SK-N-SH (cell line): ENCODE results near the gene RFX2. TPM values are rescaled to one million over a fixed set of nuclear protein-coding genes. Genes with fewer than 3 reads are reported as not detected.
"Not testable (repeated sequence)": the region's sequence is repeated elsewhere in the genome, so short reads cannot be mapped to it uniquely, and the experiment has no call there.

Experiments used
- CTCF ChIA-PET: fragments of 300-600, 350-600 bp; formaldehyde crosslinking; extraction: SDS; loops from one replicate; lab custom pipeline; 2021; lab: Yijun Ruan, JAX
- POLR2A ChIA-PET: fragments of 350-600 bp; sonication (Branson Sonifier 250); formaldehyde crosslinking; extraction: SDS; loops from one replicate; lab custom pipeline; 2020; ENCODE audit warnings: antibody characterized with exemption, inconsistent platforms; lab: Yijun Ruan, JAX
- DNase-seq: peaks from one replicate; pipeline ENCODE4 v3.0.0; 2012
- H2AFZ ChIP-seq: fragments of 200-600 bp; sonication (generic); 2 replicates; pipeline ENCODE4 v1.8.1; 2016; ENCODE audit warnings: antibody characterized with exemption, mild to moderate bottlenecking, low read depth
- H3F3A ChIP-seq: fragments of 200-600 bp; sonication (generic); replicated peaks from 2 replicates; pipeline ENCODE3; 2016; ENCODE audit warnings: antibody characterized with exemption, mild to moderate bottlenecking; ENCODE audit not compliant: insufficient read depth
- H3K27ac ChIP-seq, 2 experiments: fragments of 200-500 bp in 1 of 2; fragments of 200-600 bp in 1 of 2; sonication (Bioruptor generic) in 1 of 2; sonication (generic), shearing (Covaris generic) in 1 of 2; 2 replicates each; pipeline versions ENCODE4 v1.5.1 to v1.6.1; 2014 to 2016; ENCODE audit warnings: low read depth in 2 of 2, inconsistent platforms in 1 of 2, low read length in 1 of 2, mild to moderate bottlenecking in 1 of 2, mixed read lengths in 1 of 2
- H3K27me3 ChIP-seq: fragments of 200-600 bp; sonication (generic), shearing (Covaris generic); 2 replicates; pipeline ENCODE4 v1.6.1; 2016; ENCODE audit warnings: mixed run types; ENCODE audit not compliant: insufficient read depth
- H3K36me3 ChIP-seq, 2 experiments: fragments of 200-500 bp in 1 of 2; fragments of 200-600 bp in 1 of 2; sonication (Bioruptor generic) in 1 of 2; sonication (generic) in 1 of 2; replicated peaks in 1 of 2; 2 replicates each; pipeline versions ENCODE3 to v1.5.1; 2014 to 2016; ENCODE audit warnings: low read length in 1 of 2, mild to moderate bottlenecking in 1 of 2; ENCODE audit not compliant: insufficient read depth in 2 of 2, control insufficient read depth in 1 of 2
- H3K4me1 ChIP-seq, 2 experiments: fragments of 200-500 bp in 1 of 2; fragments of 200-600 bp in 1 of 2; sonication (Bioruptor generic) in 1 of 2; sonication (generic), shearing (Covaris generic) in 1 of 2; 2 replicates each; pipeline versions ENCODE4 v1.5.1 to v1.6.1; 2014 to 2016; ENCODE audit warnings: low read depth in 1 of 2, low read length in 1 of 2, mixed run types in 1 of 2; ENCODE audit not compliant: insufficient read depth in 2 of 2, control insufficient read depth in 1 of 2
- H3K4me2 ChIP-seq: fragments of 200-600 bp; sonication (generic), shearing (Covaris generic); 2 replicates; pipeline ENCODE4 v1.6.1; 2017; ENCODE audit warnings: mixed run types
- H3K4me3 ChIP-seq, 2 experiments: fragments of 200-500 bp in 1 of 2; fragments of 200-600 bp in 1 of 2; sonication (Bioruptor generic) in 1 of 2; sonication (generic), shearing (Covaris generic) in 1 of 2; 2 replicates each; pipeline versions ENCODE4 v1.5.1 to v1.8.1; 2014 to 2016; ENCODE audit warnings: low read depth in 2 of 2, inconsistent platforms in 1 of 2, low read length in 1 of 2, mild to moderate bottlenecking in 1 of 2, mixed read lengths in 1 of 2, moderate library complexity in 1 of 2
- H3K79me2 ChIP-seq: fragments of 200-600 bp; sonication (generic); 2 replicates; pipeline ENCODE4 v1.8.1; 2017; ENCODE audit warnings: mild to moderate bottlenecking; ENCODE audit not compliant: insufficient read depth
- H3K9ac ChIP-seq: fragments of 200-600 bp; sonication (generic); 2 replicates; pipeline ENCODE4 v1.6.1; 2017; ENCODE audit warnings: mixed run types
- H3K9me2 ChIP-seq: fragments of 200-600 bp; sonication (generic); 2 replicates; pipeline ENCODE4 v1.6.1; 2017; ENCODE audit warnings: mixed run types
- H3K9me3 ChIP-seq: fragments of 200-600 bp; sonication (generic); 2 replicates; pipeline ENCODE4 v1.6.1; 2017; ENCODE audit warnings: mixed run types, mild to moderate bottlenecking, moderate library complexity
- H4K20me1 ChIP-seq: fragments of 200-600 bp; sonication (generic); 2 replicates; pipeline ENCODE4 v1.6.1; 2017; ENCODE audit warnings: mild to moderate bottlenecking, mixed run types; ENCODE audit not compliant: insufficient read depth
- CHD2 ChIP-seq: fragments of 150-350 bp; IDR thresholded peaks from 2 replicates; pipeline ENCODE4 v1.6.1; 2018; ENCODE audit warnings: low read length; ENCODE audit not compliant: partially characterized antibody
- ELF1 ChIP-seq: IDR thresholded peaks from 2 replicates; pipeline ENCODE4 v1.4.0; 2012
- EP300 ChIP-seq, 2 experiments: IDR thresholded peaks; 2 replicates each; pipeline versions ENCODE4 v1.4.0 to v1.6.1; 2012; ENCODE audit warnings: borderline replicate concordance in 1 of 2, low read depth in 1 of 2, low read length in 1 of 2
- EZH2phosphoT487 ChIP-seq: fragments of 200-600 bp; sonication (generic); IDR thresholded peaks from 2 replicates; pipeline ENCODE4 v1.6.1; 2017; ENCODE audit warnings: low read depth, mixed run types, mild to moderate bottlenecking, antibody characterized with exemption, moderate library complexity, borderline replicate concordance
- JUND ChIP-seq: IDR thresholded peaks from 2 replicates; pipeline ENCODE4 v1.4.0; 2012
- MXI1 ChIP-seq: IDR thresholded peaks from 2 replicates; pipeline ENCODE4 v1.6.1; 2012; ENCODE audit warnings: mild to moderate bottlenecking, low read depth, low read length, improper control_type of control experiment
- PBX3 ChIP-seq: IDR thresholded peaks from 2 replicates; pipeline ENCODE4; 2012
- RAD21 ChIP-seq: IDR thresholded peaks from 2 replicates; pipeline ENCODE4 v1.6.1; 2012; ENCODE audit warnings: mild to moderate bottlenecking, low read length
- RCOR1 ChIP-seq: fragments of 150-350 bp; IDR thresholded peaks from 2 replicates; pipeline ENCODE4 v1.6.1; 2017; ENCODE audit warnings: antibody characterized with exemption, low read length
- TEAD4 ChIP-seq: IDR thresholded peaks from 2 replicates; pipeline ENCODE4 v1.4.0; 2012; ENCODE audit warnings: mild to moderate bottlenecking, borderline replicate concordance; ENCODE audit not compliant: insufficient read depth
- YY1 ChIP-seq: IDR thresholded peaks from 2 replicates; pipeline ENCODE4 v1.4.0; 2012; ENCODE audit warnings: low read depth, mild to moderate bottlenecking
- WGBS: methylation state at CpG from one replicate; pipeline ENCODE4 v1.1.6; 2017; ENCODE audit warnings: low lambda C conversion rate; 5-methylcytosine and 5-hydroxymethylcytosine counted together
- polyA plus RNA-seq, 3 experiments: library from polyadenylated mRNA; depleted of rRNA; stranded (reverse); fragments of >200 nt; gene quantifications; 2 replicates each; pipeline ENCODE4 v1.2.3, GENCODE V29; 2012
- TF ChIP-seq, protein P1 (sequence below): IDR thresholded peaks from 2 replicates; pipeline ENCODE4 v1.4.0; 2012; ENCODE audit warnings: low read depth, borderline replicate concordance
- TF ChIP-seq, protein P2 (sequence below): IDR thresholded peaks from 2 replicates; pipeline ENCODE4 v1.4.0; 2012; ENCODE audit warnings: low read depth

Gene RFX2
- polyA plus RNA-seq, 1 of the 3 experiments (the other 2 are of a cell fraction): 12.6 TPM

GRCh38 chr19:6007866-6008265 is 102.4 kb downstream of the RFX2 start:
- no peaks in the 10 kb centered on the region for H4K20me1 ChIP-seq
- no peak overlapping the region for H2AFZ ChIP-seq
- no peak overlapping the region for H3K4me3 ChIP-seq
- H3K79me2 ChIP-seq: no peaks in the 10 kb centered on the region
- H3K27me3 ChIP-seq: no peaks in the 10 kb centered on the region
- peaks cover 0 to 8% of the 10 kb centered on the region in 2 experiments; a peak in 1 of 4 replicates for H3K4me1 ChIP-seq
- no peaks in the 10 kb centered on the region for H3K36me3 ChIP-seq
- POLR2A ChIA-PET: interaction anchor here (0.6 kb wide), 1 partner anchor 345 kb away, joined by 5 read pairs; no protein-coding TSS in a partner anchor
- TF ChIP-seq TEAD4 (no peak), PBX3 (no peak), JUND (no peak), EZH2phosphoT487 (no peak)
- no peak overlapping the region for H3K9ac ChIP-seq
- WGBS: 87% methylated on average over 8 of the region's 26 CpGs
- no peaks in the 10 kb centered on the region for H3K9me2 ChIP-seq
- H3F3A ChIP-seq: no peaks in the 10 kb centered on the region
- DNase-seq: no peak
- no peaks in the 10 kb centered on the region for H3K9me3 ChIP-seq
- H3K27ac ChIP-seq: no peak overlapping the region
- H3K4me2 ChIP-seq: no peak overlapping the region
- CTCF ChIA-PET: interaction anchor here (1.0 to 10.9 kb wide), 4 partner anchors 14 to 41 kb away, joined by 4 to 102 read pairs (median 10); no protein-coding TSS in a partner anchor

DNA sequence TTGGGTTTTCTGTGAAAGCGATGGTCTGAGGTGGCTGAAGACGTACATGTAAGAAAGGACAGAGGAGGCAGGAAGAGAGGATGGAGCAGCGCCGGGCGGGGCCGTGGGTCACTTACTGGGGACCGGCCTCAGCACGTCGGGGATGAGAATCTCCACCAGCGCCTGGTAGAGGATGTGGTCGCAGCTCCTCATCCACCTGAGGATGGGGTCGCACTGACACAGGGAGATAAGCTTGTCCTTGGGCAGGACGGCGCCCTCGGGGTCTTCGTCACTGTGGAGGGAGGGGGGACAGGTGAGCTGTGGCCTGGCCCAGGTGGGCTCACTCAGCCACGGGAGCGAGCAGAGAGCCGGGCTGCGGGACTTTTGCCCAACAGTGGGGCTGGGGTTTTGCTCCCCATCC is 103.4 kb downstream of the RFX2 start:
- WGBS: 100% methylated on average over 9 of the region's 20 CpGs
- H3K9me3 ChIP-seq: no peaks in the 10 kb centered on the region
- no peaks in the 10 kb centered on the region for H3F3A ChIP-seq
- H4K20me1 ChIP-seq: no peaks in the 10 kb centered on the region
- H3K4me2 ChIP-seq: no peak overlapping the region
- peaks cover 0 to 2% of the 10 kb centered on the region in 2 experiments for H3K36me3 ChIP-seq
- H3K79me2 ChIP-seq: no peaks in the 10 kb centered on the region
- H3K27ac ChIP-seq: no peak overlapping the region
- no peaks in the 10 kb centered on the region for H3K9me2 ChIP-seq
- no peak overlapping the region for H2AFZ ChIP-seq
- no peak overlapping the region for H3K4me3 ChIP-seq
- no peak for TF ChIP-seq RAD21
- no peak for TF ChIP-seq MXI1
- TF ChIP-seq EP300 (IDR thresholded peaks at IDR 0.05; ENCODE audit: borderline replicate concordance in 1 of 2, low read depth in 1 of 2, low read length in 1 of 2): no peak
- TF ChIP-seq, protein P1, sequence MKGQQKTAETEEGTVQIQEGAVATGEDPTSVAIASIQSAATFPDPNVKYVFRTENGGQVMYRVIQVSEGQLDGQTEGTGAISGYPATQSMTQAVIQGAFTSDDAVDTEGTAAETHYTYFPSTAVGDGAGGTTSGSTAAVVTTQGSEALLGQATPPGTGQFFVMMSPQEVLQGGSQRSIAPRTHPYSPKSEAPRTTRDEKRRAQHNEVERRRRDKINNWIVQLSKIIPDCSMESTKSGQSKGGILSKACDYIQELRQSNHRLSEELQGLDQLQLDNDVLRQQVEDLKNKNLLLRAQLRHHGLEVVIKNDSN: no peak
- no peak for TF ChIP-seq CHD2
- no peak for TF ChIP-seq RCOR1
- no peak for TF ChIP-seq YY1
- TF ChIP-seq, protein P2, sequence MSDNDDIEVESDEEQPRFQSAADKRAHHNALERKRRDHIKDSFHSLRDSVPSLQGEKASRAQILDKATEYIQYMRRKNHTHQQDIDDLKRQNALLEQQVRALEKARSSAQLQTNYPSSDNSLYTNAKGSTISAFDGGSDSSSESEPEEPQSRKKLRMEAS: no peak
- no peak for TF ChIP-seq ELF1
- TF ChIP-seq, all 33 proteins: peak for 0
- CTCF ChIA-PET: interaction anchor here (0.6 to 10.9 kb wide), 4 partner anchors 13 to 41 kb away, joined by 3 to 102 read pairs (median 9); no protein-coding TSS in a partner anchor
- no peak overlapping the region for H3K9ac ChIP-seq
- peak; percentile 15 for DNase-seq
- H3K27me3 ChIP-seq: no peaks in the 10 kb centered on the region
- H3K4me1 ChIP-seq: peaks cover 0 to 8% of the 10 kb centered on the region in 2 experiments; a peak in 1 of 4 replicates
- POLR2A ChIA-PET: no interaction called here

GRCh38 chr19:6006070-6006446 is 104.2 kb downstream of the RFX2 start:
- 83% methylated on average over 2 of the region's 7 CpGs for WGBS
- POLR2A ChIA-PET: not testable (repeated sequence)
- CTCF ChIA-PET: interaction anchor here (2.6 to 10.9 kb wide), 2 partner anchors 16 to 19 kb away, joined by 14 to 102 read pairs; no protein-coding TSS in a partner anchor

More at GRCh38 chr19:6006070-6006446, 104.2 kb downstream of the RFX2 start:
- H4K20me1 ChIP-seq, H3K9ac ChIP-seq, H3K27me3 ChIP-seq, H3K9me2 ChIP-seq, H2AFZ ChIP-seq, DNase-seq, H3F3A ChIP-seq, H3K4me3 ChIP-seq, H3K9me3 ChIP-seq, H3K4me2 ChIP-seq, H3K4me1 ChIP-seq, H3K79me2 ChIP-seq, H3K27ac ChIP-seq: not testable (repeated sequence)
- peaks cover 0 to 10% of the 10 kb centered on the region in 2 experiments for H3K36me3 ChIP-seq
